Middle frontal gyrus (tissue), 1 donor: ENCODE results near the gene FCHO1.

ENCODE experiments used
- DNase-seq: peaks from one replicate; pipeline ENCODE4 v3.0.0-alpha.2; 2015; ENCODE audit warnings: low spot score; ENCODE audit errors: extremely low spot score

Gene FCHO1

GRCh38 chr19:17751103-17751911, at the start of gene FCHO1:
Gene FCHO1 (plus strand): TSS chr19:17751477. CDS start chr19:17755165, 3,688 bp downstream.
- no peak for DNase-seq

- DNase-seq = no peak
Observed at GRCh38 chr19:17703824-17704463, 47.3 kb upstream of the FCHO1 start.

- no peak for DNase-seq
Observed at GRCh38 chr19:17706750-17707181, 44.5 kb upstream of the FCHO1 start.

GRCh38 chr19:17711851-17712250, 39.4 kb upstream of the FCHO1 start:
- no peak for DNase-seq

- no peak for DNase-seq
Observed at GRCh38 chr19:17716309-17716929, 34.9 kb upstream of the FCHO1 start.

- no peak for DNase-seq
Observed at GRCh38 chr19:17718550-17718946, 32.7 kb upstream of the FCHO1 start.

- DNase-seq = no peak
Observed at GRCh38 chr19:17718947-17719711, 32.1 kb upstream of the FCHO1 start, which contains the start of gene MAP1S. Gene MAP1S (plus strand): TSS chr19:17719480. CDS start chr19:17719503, 23 bp downstream.

- DNase-seq = no peak
Observed at GRCh38 chr19:17719730-17720400, 31.4 kb upstream of the FCHO1 start.

GRCh38 chr19:17720440-17720839, 30.8 kb upstream of the FCHO1 start:
- DNase-seq = no peak

GRCh38 chr19:17721111-17721628, 30.1 kb upstream of the FCHO1 start:
- no peak for DNase-seq

- no peak for DNase-seq
Observed at GRCh38 chr19:17721821-17722220, 29.5 kb upstream of the FCHO1 start.

GRCh38 chr19:17722655-17723240, 28.5 kb upstream of the FCHO1 start:
- no peak for DNase-seq

GRCh38 chr19:17724655-17725054, 26.6 kb upstream of the FCHO1 start:
- no peak for DNase-seq

GRCh38 chr19:17725422-17726078, 25.7 kb upstream of the FCHO1 start:
- no peak for DNase-seq

GRCh38 chr19:17726136-17726741, 25.0 kb upstream of the FCHO1 start:
- DNase-seq = no peak

- DNase-seq = no peak
Observed at GRCh38 chr19:17726964-17727773, 24.1 kb upstream of the FCHO1 start.

GRCh38 chr19:17727843-17728242, 23.4 kb upstream of the FCHO1 start:
- no peak for DNase-seq

GRCh38 chr19:17733127-17733526, 18.1 kb upstream of the FCHO1 start:
- DNase-seq = no peak
